Fibroblast of the conjunctiva (primary cell): Measurements from ENCODE around the gene TP53BP2.
"Not testable (repeated sequence)": the region's sequence is repeated elsewhere in the genome, so short reads cannot be mapped to it uniquely, and the experiment has no call there.

Experiments
- DNase-seq: peaks from one replicate; pipeline ENCODE4 v3.0.0-alpha.2; 2010; ENCODE audit warnings: low read depth

Gene TP53BP2

GRCh38 chr1:223740038-223740736, 105.6 kb downstream of the TP53BP2 start:
- DNase-seq, result not testable (repeated sequence)

GRCh38 chr1:223739366-223740037, 106.2 kb downstream of the TP53BP2 start:
- no peak for DNase-seq

GRCh38 chr1:223738465-223739365, 107.0 kb downstream of the TP53BP2 start:
- no peak for DNase-seq

GRCh38 chr1:223737342-223737741, 108.4 kb downstream of the TP53BP2 start:
- DNase-seq, result no peak

- DNase-seq, result not testable (repeated sequence)
These were observed 109.1 kb downstream of the TP53BP2 start for GRCh38 chr1:223736638-223737037.

- DNase-seq, result no peak
These were observed 111.6 kb downstream of the TP53BP2 start for GRCh38 chr1:223733898-223734852.

GRCh38 chr1:223732993-223733798, 112.6 kb downstream of the TP53BP2 start:
- no peak for DNase-seq

- no peak for DNase-seq
These were observed 114.5 kb downstream of the TP53BP2 start for GRCh38 chr1:223731133-223731770.

GRCh38 chr1:223730479-223731132, 115.1 kb downstream of the TP53BP2 start:
- no peak for DNase-seq

- DNase-seq, result no peak
These were observed 115.8 kb downstream of the TP53BP2 start for GRCh38 chr1:223729906-223730305.
